ENCODE data around the gene CACHD1.

GRCh38 chr1:64645735-64646134 lies 175.8 kb downstream of the CACHD1 start:
- TF ChIP-seq POLR2A (IDR thresholded peaks at IDR 0.05; ENCODE audit: extremely low read depth, insufficient read length) (no peak), CTCF (IDR thresholded peaks at IDR 0.05; ENCODE audit: low read depth, low read length) (no peak), MYC (IDR thresholded peaks at IDR 0.05; ENCODE audit: low read depth, low read length) (no peak)

All from NB4 (cell line).